ENCODE data around the gene FPR1. TPM values are rescaled to one million over a fixed set of nuclear protein-coding genes. Genes with fewer than 3 reads are reported as not detected.

Gene FPR1
- total and polyA plus RNA-seq, 7 donors: 0.45 to 6.7 (median 2.1) TPM

GRCh38 chr19:51792932-51793331 lies 41.3 kb upstream of the FPR1 start:
- no peaks in the 10 kb centered on the region for H3K4me1 ChIP-seq
- ATAC-seq (no peak), DNase-seq (no peak)
- H3K36me3 ChIP-seq (ENCODE audit: insufficient read depth in 1 of 2, low read depth in 1 of 2): no peaks in the 10 kb centered on the region
- TF ChIP-seq CTCF (IDR thresholded peaks at IDR 0.05): no peak
- H3K27me3 ChIP-seq (ENCODE audit: insufficient read depth in 3 of 3, low read length in 2 of 3): peaks cover 0 to 3% (median 3%) of the 10 kb centered on the region in 3 donors
- H3K9me3 ChIP-seq: no peaks in the 10 kb centered on the region
- no peak overlapping the region for H3K4me3 ChIP-seq
- intact Hi-C loops (cut with DNase I): no loop called here
- no peak overlapping the region for H3K27ac ChIP-seq
- 62 to 66% (median 65%) methylated on average over 2 of the region's 2 CpGs for WGBS, 3 donors

GRCh38 chr19:51789061-51789795 lies 37.5 kb upstream of the FPR1 start:
- ATAC-seq (no peak), DNase-seq (no peak)
- no peak for TF ChIP-seq CTCF (IDR thresholded peaks at IDR 0.05)
- intact Hi-C loops (cut with DNase I): no loop called here
- WGBS, 3 donors: 66 to 78% (median 73%) methylated on average over 6 of the region's 6 CpGs
- Histone ChIP-seq H3K4me1 (no peaks in the 10 kb centered on the region), H3K9me3 (no peaks in the 10 kb centered on the region), H3K27me3 (ENCODE audit: insufficient read depth in 3 of 3, low read length in 2 of 3) (no peaks in the 10 kb centered on the region), H3K4me3 (no peak overlapping the region), H3K27ac (no peak overlapping the region), H3K36me3 (ENCODE audit: insufficient read depth in 1 of 2, low read depth in 1 of 2) (no peaks in the 10 kb centered on the region)

- DNase-seq (no peak), ATAC-seq (no peak)
- Histone ChIP-seq H3K9me3 (no peaks in the 10 kb centered on the region), H3K4me1 (no peaks in the 10 kb centered on the region), H3K36me3 (ENCODE audit: insufficient read depth in 1 of 2, low read depth in 1 of 2) (no peaks in the 10 kb centered on the region), H3K27me3 (ENCODE audit: insufficient read depth in 3 of 3, low read length in 2 of 3) (no peaks in the 10 kb centered on the region), H3K27ac (no peak overlapping the region), H3K4me3 (no peak overlapping the region)
- 54 to 65% (median 55%) methylated on average over 2 of the region's 2 CpGs for WGBS, 3 donors
- intact Hi-C loops (cut with DNase I): no loop called here
- no peak for TF ChIP-seq CTCF (IDR thresholded peaks at IDR 0.05)
These were observed 36.4 kb upstream of the FPR1 start for GRCh38 chr19:51788029-51788428.

GRCh38 chr19:51786646-51787494 lies 35.2 kb upstream of the FPR1 start:
- H3K27ac ChIP-seq: no peak overlapping the region
- H3K4me1 ChIP-seq: no peaks in the 10 kb centered on the region
- H3K36me3 ChIP-seq (ENCODE audit: insufficient read depth in 1 of 2, low read depth in 1 of 2): no peaks in the 10 kb centered on the region
- 49 to 67% (median 56%) methylated on average over 6 of the region's 6 CpGs for WGBS, 3 donors
- no peaks in the 10 kb centered on the region for H3K9me3 ChIP-seq
- no peak for ATAC-seq
- no peaks in the 10 kb centered on the region for H3K27me3 ChIP-seq (ENCODE audit: insufficient read depth in 3 of 3, low read length in 2 of 3)
- no peak for DNase-seq
- TF ChIP-seq CTCF (IDR thresholded peaks at IDR 0.05): no peak
- intact Hi-C loops (cut with DNase I): no loop called here
- no peak overlapping the region for H3K4me3 ChIP-seq
